Measurements from ENCODE around the gene JADE1.

DNA sequence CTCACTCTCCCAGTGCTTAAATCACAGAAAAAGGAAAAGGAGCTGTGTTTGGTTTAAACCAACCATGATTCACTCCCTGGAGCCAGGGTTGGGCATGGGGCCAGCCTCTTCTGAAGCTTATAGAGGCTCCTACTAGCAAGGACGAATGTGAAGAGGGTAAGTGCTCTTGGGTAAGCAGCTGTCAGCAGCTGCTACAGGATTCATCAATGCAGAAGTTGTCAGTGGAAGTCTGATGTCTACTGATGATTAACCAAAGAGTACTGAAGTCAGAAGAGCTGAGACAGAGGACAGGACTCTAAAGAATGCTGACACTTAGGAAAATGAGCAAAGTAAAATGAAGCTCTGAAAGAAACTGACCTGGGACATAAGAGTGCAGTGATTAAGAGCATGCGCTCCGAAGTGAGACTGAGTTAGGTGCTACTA is 32.7 kb upstream of the JADE1 start:
- TF ChIP-seq POLR2A (IDR thresholded peaks at IDR 0.05), result no peak
- TF ChIP-seq, protein P1, sequence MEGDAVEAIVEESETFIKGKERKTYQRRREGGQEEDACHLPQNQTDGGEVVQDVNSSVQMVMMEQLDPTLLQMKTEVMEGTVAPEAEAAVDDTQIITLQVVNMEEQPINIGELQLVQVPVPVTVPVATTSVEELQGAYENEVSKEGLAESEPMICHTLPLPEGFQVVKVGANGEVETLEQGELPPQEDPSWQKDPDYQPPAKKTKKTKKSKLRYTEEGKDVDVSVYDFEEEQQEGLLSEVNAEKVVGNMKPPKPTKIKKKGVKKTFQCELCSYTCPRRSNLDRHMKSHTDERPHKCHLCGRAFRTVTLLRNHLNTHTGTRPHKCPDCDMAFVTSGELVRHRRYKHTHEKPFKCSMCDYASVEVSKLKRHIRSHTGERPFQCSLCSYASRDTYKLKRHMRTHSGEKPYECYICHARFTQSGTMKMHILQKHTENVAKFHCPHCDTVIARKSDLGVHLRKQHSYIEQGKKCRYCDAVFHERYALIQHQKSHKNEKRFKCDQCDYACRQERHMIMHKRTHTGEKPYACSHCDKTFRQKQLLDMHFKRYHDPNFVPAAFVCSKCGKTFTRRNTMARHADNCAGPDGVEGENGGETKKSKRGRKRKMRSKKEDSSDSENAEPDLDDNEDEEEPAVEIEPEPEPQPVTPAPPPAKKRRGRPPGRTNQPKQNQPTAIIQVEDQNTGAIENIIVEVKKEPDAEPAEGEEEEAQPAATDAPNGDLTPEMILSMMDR (IDR thresholded peaks at IDR 0.05), result no peak
